Liver (tissue), 9 donors: ENCODE data around the gene PARD3. TPM values are rescaled to one million over a fixed set of nuclear protein-coding genes. Genes with fewer than 3 reads are reported as not detected.

Experiments
- DNase-seq: peaks from one replicate; pipeline ENCODE4 v3.0.0-alpha.2; 2017; ENCODE audit warnings: low spot score
- H3K27ac ChIP-seq, 2 donors: one replicate each; pipeline ENCODE4 v1.7.0; 2013; ENCODE audit warnings: inconsistent platforms in 2 of 2, low read length in 2 of 2, control low read depth in 1 of 2, low read depth in 1 of 2, mild to moderate bottlenecking in 1 of 2
- H3K27me3 ChIP-seq, 4 donors: one replicate each; pipeline versions ENCODE4 v1.6.1 to v1.7.0; 2013; ENCODE audit warnings: low read length in 3 of 4, inconsistent platforms in 1 of 4, mild to moderate bottlenecking in 1 of 4, moderate library complexity in 1 of 4; ENCODE audit not compliant: control insufficient read depth in 4 of 4, insufficient read depth in 4 of 4
- H3K36me3 ChIP-seq, 4 donors: one replicate each; pipeline versions ENCODE4 v1.6.1 to v1.7.0; 2013; ENCODE audit warnings: low read length in 3 of 4, mild to moderate bottlenecking in 3 of 4, low read depth in 1 of 4, moderate library complexity in 1 of 4; ENCODE audit not compliant: control insufficient read depth in 4 of 4, insufficient read depth in 3 of 4
- H3K4me1 ChIP-seq, 4 donors: one replicate each; pipeline versions ENCODE4 v1.6.1 to v1.7.0; 2013; ENCODE audit warnings: low read length in 3 of 4, mild to moderate bottlenecking in 3 of 4, moderate library complexity in 1 of 4; ENCODE audit not compliant: control insufficient read depth in 4 of 4, insufficient read depth in 4 of 4
- H3K4me3 ChIP-seq, 3 donors: one replicate each; pipeline versions ENCODE4 v1.6.1 to v1.7.0; 2013; ENCODE audit warnings: low read length in 3 of 3, control low read depth in 1 of 3, low read depth in 1 of 3, mild to moderate bottlenecking in 1 of 3
- H3K9ac ChIP-seq, 2 donors: one replicate each; pipeline ENCODE4 v1.7.0; 2013; ENCODE audit warnings: low read length in 2 of 2, mild to moderate bottlenecking in 2 of 2, moderate library complexity in 2 of 2, control low read depth in 1 of 2, low read depth in 1 of 2
- H3K9me3 ChIP-seq, 4 donors: one replicate each; pipeline versions ENCODE4 v1.6.1 to v1.7.0; 2013; ENCODE audit warnings: low read length in 3 of 4; ENCODE audit not compliant: control insufficient read depth in 4 of 4
- ATF3 ChIP-seq: IDR thresholded peaks from 2 replicates; pipeline ENCODE4 v1.6.1; 2016; ENCODE audit warnings: antibody characterized with exemption
- FOXA2 ChIP-seq: IDR thresholded peaks from 2 replicates; pipeline ENCODE4 v1.6.1; 2016; ENCODE audit warnings: antibody characterized with exemption
- GABPA ChIP-seq, 2 donors: IDR thresholded peaks in 1 of 2; conservative IDR thresholded peaks in 1 of 2; 2 replicates each; pipeline ENCODE4 v1.6.1; 2016; ENCODE audit warnings: antibody characterized with exemption in 2 of 2, mild to moderate bottlenecking in 1 of 2, moderate library complexity in 1 of 2
- HNF4A ChIP-seq, 2 donors: conservative IDR thresholded peaks; 2 replicates each; pipeline ENCODE4 v1.6.1; 2016; ENCODE audit warnings: antibody characterized with exemption in 2 of 2, mild to moderate bottlenecking in 2 of 2
- HNF4G ChIP-seq: IDR thresholded peaks from 2 replicates; pipeline ENCODE4 v1.6.1; 2016; ENCODE audit warnings: antibody characterized with exemption
- JUND ChIP-seq, 2 donors: IDR thresholded peaks; 2 replicates each; pipeline ENCODE4 v1.6.1; 2016; ENCODE audit warnings: antibody characterized with exemption in 2 of 2
- NR2F2 ChIP-seq: IDR thresholded peaks from 2 replicates; pipeline ENCODE4 v1.6.1; 2016; ENCODE audit warnings: antibody characterized with exemption
- RAD21 ChIP-seq, 2 donors: IDR thresholded peaks; 2 replicates each; pipeline ENCODE4 v1.6.1; 2016; ENCODE audit warnings: antibody characterized with exemption in 2 of 2, mild to moderate bottlenecking in 2 of 2
- RXRA ChIP-seq, 2 donors: IDR thresholded peaks; 2 replicates each; pipeline ENCODE4 v1.6.1; 2017 to 2018; ENCODE audit warnings: antibody characterized with exemption in 2 of 2, mild to moderate bottlenecking in 1 of 2
- SP1 ChIP-seq: IDR thresholded peaks from 2 replicates; pipeline ENCODE4 v1.6.1; 2018; ENCODE audit warnings: antibody characterized with exemption, mild to moderate bottlenecking
- TAF1 ChIP-seq: conservative IDR thresholded peaks from 2 replicates; pipeline ENCODE4 v1.6.1; 2016; ENCODE audit warnings: antibody characterized with exemption, mild to moderate bottlenecking
- YY1 ChIP-seq: IDR thresholded peaks from 2 replicates; pipeline ENCODE4 v1.6.1; 2016; ENCODE audit warnings: antibody characterized with exemption, mild to moderate bottlenecking
- WGBS: extraction: QIAGEN DNeasy Blood & Tissue Kit; methylation state at CpG from one replicate; pipeline ENCODE4 v1.1.7; 2013; 5-methylcytosine and 5-hydroxymethylcytosine counted together
- polyA plus RNA-seq, 2 donors: library from polyadenylated mRNA; stranded (reverse) in 1 of 2; unstranded in 1 of 2; fragments of 200-250 nt in 1 of 2; fragments of >200 nt in 1 of 2; fragmentation: Nextera tagmentation in 1 of 2; extraction: Ambion mirVana in 1 of 2; gene quantifications; one replicate each; pipeline versions ENCODE4 v1.2.1 to v1.2.3, GENCODE V29; 2013 to 2015
- total RNA-seq, 2 donors: library from RNA; depleted of rRNA; stranded (reverse); fragments of >200 nt; gene quantifications; one replicate each; pipeline ENCODE4 v1.2.3, GENCODE V29; 2014
- TF ChIP-seq, protein P1 (sequence below): fragments of 150-350 bp; IDR thresholded peaks from 2 replicates; pipeline ENCODE4 v1.5.1; 2017; ENCODE audit warnings: improper control_type of control experiment, low read depth, low read length; ENCODE audit not compliant: missing input control
- TF ChIP-seq, protein P2 (sequence below): IDR thresholded peaks from 2 replicates; pipeline ENCODE4 v1.6.1; 2016; ENCODE audit warnings: antibody characterized with exemption
- TF ChIP-seq, protein P3 (sequence below): IDR thresholded peaks from 2 replicates; pipeline ENCODE4 v1.6.1; 2016; ENCODE audit warnings: antibody characterized with exemption
- donor health status: healthy.
- donor health status: healthy.
- donor health status: healthy.
- donor health status: healthy.
- donor health status: healthy.

Gene PARD3
- total and polyA plus RNA-seq, 4 donors = 12.3 to 43.8 (median 13.5) TPM

GRCh38 chr10:34288634-34289033, 526.5 kb downstream of the PARD3 start:
- no peak overlapping the region for H3K4me3 ChIP-seq
- WGBS = 76% methylated on average over 3 of the region's 3 CpGs
- no peak overlapping the region for H3K9ac ChIP-seq
- no peak overlapping the region for H3K27ac ChIP-seq
- TF ChIP-seq JUND (IDR thresholded peaks at IDR 0.05) = peak in 1 of 2 donors; percentile 18
- TF ChIP-seq, protein P1, sequence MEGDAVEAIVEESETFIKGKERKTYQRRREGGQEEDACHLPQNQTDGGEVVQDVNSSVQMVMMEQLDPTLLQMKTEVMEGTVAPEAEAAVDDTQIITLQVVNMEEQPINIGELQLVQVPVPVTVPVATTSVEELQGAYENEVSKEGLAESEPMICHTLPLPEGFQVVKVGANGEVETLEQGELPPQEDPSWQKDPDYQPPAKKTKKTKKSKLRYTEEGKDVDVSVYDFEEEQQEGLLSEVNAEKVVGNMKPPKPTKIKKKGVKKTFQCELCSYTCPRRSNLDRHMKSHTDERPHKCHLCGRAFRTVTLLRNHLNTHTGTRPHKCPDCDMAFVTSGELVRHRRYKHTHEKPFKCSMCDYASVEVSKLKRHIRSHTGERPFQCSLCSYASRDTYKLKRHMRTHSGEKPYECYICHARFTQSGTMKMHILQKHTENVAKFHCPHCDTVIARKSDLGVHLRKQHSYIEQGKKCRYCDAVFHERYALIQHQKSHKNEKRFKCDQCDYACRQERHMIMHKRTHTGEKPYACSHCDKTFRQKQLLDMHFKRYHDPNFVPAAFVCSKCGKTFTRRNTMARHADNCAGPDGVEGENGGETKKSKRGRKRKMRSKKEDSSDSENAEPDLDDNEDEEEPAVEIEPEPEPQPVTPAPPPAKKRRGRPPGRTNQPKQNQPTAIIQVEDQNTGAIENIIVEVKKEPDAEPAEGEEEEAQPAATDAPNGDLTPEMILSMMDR = no peak
- H3K27me3 ChIP-seq = no peaks in the 10 kb centered on the region
- no peaks in the 10 kb centered on the region for H3K9me3 ChIP-seq
- no peaks in the 10 kb centered on the region for H3K36me3 ChIP-seq
- H3K4me1 ChIP-seq = peaks cover 0 to 5% (median 1%) of the 10 kb centered on the region in 4 donors
- DNase-seq = no peak

- WGBS = 90% methylated on average over 3 of the region's 3 CpGs
- Histone ChIP-seq H3K9ac (no peak overlapping the region), H3K27ac (no peak overlapping the region), H3K27me3 (no peaks in the 10 kb centered on the region), H3K4me3 (no peak overlapping the region), H3K4me1 (no peaks in the 10 kb centered on the region), H3K9me3 (no peaks in the 10 kb centered on the region), H3K36me3 (no peaks in the 10 kb centered on the region)
- TF ChIP-seq NR2F2 (no peak), RAD21 (IDR thresholded peaks at IDR 0.05) (no peak), HNF4A (conservative IDR thresholded peaks at IDR 0.05) (no peak), ATF3 (no peak), GABPA (IDR thresholded peaks at IDR 0.05 in 1 of 2, conservative IDR thresholded peaks at IDR 0.05 in 1 of 2) (no peak), FOXA2 (no peak), YY1 (no peak), JUND (IDR thresholded peaks at IDR 0.05) (no peak), HNF4G (no peak), RXRA (IDR thresholded peaks at IDR 0.05) (no peak), TAF1 (no peak), SP1 (no peak)
- TF ChIP-seq, protein P1 = no peak
- TF ChIP-seq, protein P2, sequence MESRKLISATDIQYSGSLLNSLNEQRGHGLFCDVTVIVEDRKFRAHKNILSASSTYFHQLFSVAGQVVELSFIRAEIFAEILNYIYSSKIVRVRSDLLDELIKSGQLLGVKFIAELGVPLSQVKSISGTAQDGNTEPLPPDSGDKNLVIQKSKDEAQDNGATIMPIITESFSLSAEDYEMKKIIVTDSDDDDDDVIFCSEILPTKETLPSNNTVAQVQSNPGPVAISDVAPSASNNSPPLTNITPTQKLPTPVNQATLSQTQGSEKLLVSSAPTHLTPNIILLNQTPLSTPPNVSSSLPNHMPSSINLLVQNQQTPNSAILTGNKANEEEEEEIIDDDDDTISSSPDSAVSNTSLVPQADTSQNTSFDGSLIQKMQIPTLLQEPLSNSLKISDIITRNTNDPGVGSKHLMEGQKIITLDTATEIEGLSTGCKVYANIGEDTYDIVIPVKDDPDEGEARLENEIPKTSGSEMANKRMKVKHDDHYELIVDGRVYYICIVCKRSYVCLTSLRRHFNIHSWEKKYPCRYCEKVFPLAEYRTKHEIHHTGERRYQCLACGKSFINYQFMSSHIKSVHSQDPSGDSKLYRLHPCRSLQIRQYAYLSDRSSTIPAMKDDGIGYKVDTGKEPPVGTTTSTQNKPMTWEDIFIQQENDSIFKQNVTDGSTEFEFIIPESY = no peak
- TF ChIP-seq, protein P3, sequence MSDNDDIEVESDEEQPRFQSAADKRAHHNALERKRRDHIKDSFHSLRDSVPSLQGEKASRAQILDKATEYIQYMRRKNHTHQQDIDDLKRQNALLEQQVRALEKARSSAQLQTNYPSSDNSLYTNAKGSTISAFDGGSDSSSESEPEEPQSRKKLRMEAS = no peak
- no peak for DNase-seq
Observed at GRCh38 chr10:34286136-34286739, 528.9 kb downstream of the PARD3 start.
